Astrocyte (in vitro differentiated cells and primary cell): ENCODE measurements around the gene NPC2.

Experiments
- CTCF ChIP-seq: IDR thresholded peaks from 2 replicates; pipeline ENCODE4 v1.5.1; 2011; ENCODE audit warnings: low read depth, mild to moderate bottlenecking, inconsistent platforms, low read length, moderate library complexity; ENCODE audit not compliant: insufficient read depth
- EZH2 ChIP-seq: IDR thresholded peaks from 2 replicates; pipeline ENCODE4 v1.6.1; 2012; ENCODE audit warnings: mild to moderate bottlenecking, low read length, inconsistent platforms; ENCODE audit not compliant: insufficient read depth

GRCh38 chr14:74541225-74541624, 48.1 kb upstream of the NPC2 start:
- no peak for TF ChIP-seq EZH2
- no peak for TF ChIP-seq CTCF
